SK-N-SH (cell line): ENCODE results near the gene APOBEC3H. TPM values are rescaled to one million over a fixed set of nuclear protein-coding genes. Genes with fewer than 3 reads are reported as not detected.

Source experiments
- CTCF ChIA-PET: fragments of 300-600, 350-600 bp; formaldehyde crosslinking; extraction: SDS; loops from one replicate; lab custom pipeline; 2021; lab: Yijun Ruan, JAX
- POLR2A ChIA-PET: fragments of 350-600 bp; sonication (Branson Sonifier 250); formaldehyde crosslinking; extraction: SDS; loops from one replicate; lab custom pipeline; 2020; ENCODE audit warnings: antibody characterized with exemption, inconsistent platforms; lab: Yijun Ruan, JAX
- DNase-seq: peaks from one replicate; pipeline ENCODE4 v3.0.0; 2012
- H2AFZ ChIP-seq: fragments of 200-600 bp; sonication (generic); 2 replicates; pipeline ENCODE4 v1.8.1; 2016; ENCODE audit warnings: antibody characterized with exemption, mild to moderate bottlenecking, low read depth
- H3F3A ChIP-seq: fragments of 200-600 bp; sonication (generic); replicated peaks from 2 replicates; pipeline ENCODE3; 2016; ENCODE audit warnings: antibody characterized with exemption, mild to moderate bottlenecking; ENCODE audit not compliant: insufficient read depth
- H3K27ac ChIP-seq, 2 experiments: fragments of 200-500 bp in 1 of 2; fragments of 200-600 bp in 1 of 2; sonication (Bioruptor generic) in 1 of 2; sonication (generic), shearing (Covaris generic) in 1 of 2; 2 replicates each; pipeline versions ENCODE4 v1.5.1 to v1.6.1; 2014 to 2016; ENCODE audit warnings: low read depth in 2 of 2, inconsistent platforms in 1 of 2, low read length in 1 of 2, mild to moderate bottlenecking in 1 of 2, mixed read lengths in 1 of 2
- H3K27me3 ChIP-seq: fragments of 200-600 bp; sonication (generic), shearing (Covaris generic); 2 replicates; pipeline ENCODE4 v1.6.1; 2016; ENCODE audit warnings: mixed run types; ENCODE audit not compliant: insufficient read depth
- H3K36me3 ChIP-seq, 2 experiments: fragments of 200-500 bp in 1 of 2; fragments of 200-600 bp in 1 of 2; sonication (Bioruptor generic) in 1 of 2; sonication (generic) in 1 of 2; replicated peaks in 1 of 2; 2 replicates each; pipeline versions ENCODE3 to v1.5.1; 2014 to 2016; ENCODE audit warnings: low read length in 1 of 2, mild to moderate bottlenecking in 1 of 2; ENCODE audit not compliant: insufficient read depth in 2 of 2, control insufficient read depth in 1 of 2
- H3K4me1 ChIP-seq, 2 experiments: fragments of 200-500 bp in 1 of 2; fragments of 200-600 bp in 1 of 2; sonication (Bioruptor generic) in 1 of 2; sonication (generic), shearing (Covaris generic) in 1 of 2; 2 replicates each; pipeline versions ENCODE4 v1.5.1 to v1.6.1; 2014 to 2016; ENCODE audit warnings: low read depth in 1 of 2, low read length in 1 of 2, mixed run types in 1 of 2; ENCODE audit not compliant: insufficient read depth in 2 of 2, control insufficient read depth in 1 of 2
- H3K4me2 ChIP-seq: fragments of 200-600 bp; sonication (generic), shearing (Covaris generic); 2 replicates; pipeline ENCODE4 v1.6.1; 2017; ENCODE audit warnings: mixed run types
- H3K4me3 ChIP-seq, 2 experiments: fragments of 200-500 bp in 1 of 2; fragments of 200-600 bp in 1 of 2; sonication (Bioruptor generic) in 1 of 2; sonication (generic), shearing (Covaris generic) in 1 of 2; 2 replicates each; pipeline versions ENCODE4 v1.5.1 to v1.8.1; 2014 to 2016; ENCODE audit warnings: low read depth in 2 of 2, inconsistent platforms in 1 of 2, low read length in 1 of 2, mild to moderate bottlenecking in 1 of 2, mixed read lengths in 1 of 2, moderate library complexity in 1 of 2
- H3K79me2 ChIP-seq: fragments of 200-600 bp; sonication (generic); 2 replicates; pipeline ENCODE4 v1.8.1; 2017; ENCODE audit warnings: mild to moderate bottlenecking; ENCODE audit not compliant: insufficient read depth
- H3K9ac ChIP-seq: fragments of 200-600 bp; sonication (generic); 2 replicates; pipeline ENCODE4 v1.6.1; 2017; ENCODE audit warnings: mixed run types
- H3K9me2 ChIP-seq: fragments of 200-600 bp; sonication (generic); 2 replicates; pipeline ENCODE4 v1.6.1; 2017; ENCODE audit warnings: mixed run types
- H3K9me3 ChIP-seq: fragments of 200-600 bp; sonication (generic); 2 replicates; pipeline ENCODE4 v1.6.1; 2017; ENCODE audit warnings: mixed run types, mild to moderate bottlenecking, moderate library complexity
- H4K20me1 ChIP-seq: fragments of 200-600 bp; sonication (generic); 2 replicates; pipeline ENCODE4 v1.6.1; 2017; ENCODE audit warnings: mild to moderate bottlenecking, mixed run types; ENCODE audit not compliant: insufficient read depth
- CHD2 ChIP-seq: fragments of 150-350 bp; IDR thresholded peaks from 2 replicates; pipeline ENCODE4 v1.6.1; 2018; ENCODE audit warnings: low read length; ENCODE audit not compliant: partially characterized antibody
- ELF1 ChIP-seq: IDR thresholded peaks from 2 replicates; pipeline ENCODE4 v1.4.0; 2012
- EP300 ChIP-seq, 2 experiments: IDR thresholded peaks; 2 replicates each; pipeline versions ENCODE4 v1.4.0 to v1.6.1; 2012; ENCODE audit warnings: borderline replicate concordance in 1 of 2, low read depth in 1 of 2, low read length in 1 of 2
- EZH2phosphoT487 ChIP-seq: fragments of 200-600 bp; sonication (generic); IDR thresholded peaks from 2 replicates; pipeline ENCODE4 v1.6.1; 2017; ENCODE audit warnings: low read depth, mixed run types, mild to moderate bottlenecking, antibody characterized with exemption, moderate library complexity, borderline replicate concordance
- FOXJ3 ChIP-seq: sonication (generic); formaldehyde crosslinking; IDR thresholded peaks from 2 replicates; pipeline ENCODE4 v1.5.1; 2020; ENCODE audit warnings: mild to moderate bottlenecking, missing genetic modification reagents
- FOXM1 ChIP-seq: IDR thresholded peaks from 2 replicates; pipeline ENCODE4 v1.4.0; 2012; ENCODE audit warnings: low read depth, mild to moderate bottlenecking
- GATA2 ChIP-seq: sonication (generic); formaldehyde crosslinking; IDR thresholded peaks from 2 replicates; pipeline ENCODE4 v1.5.0; 2020; ENCODE audit warnings: mild to moderate bottlenecking, missing genetic modification reagents
- MAX ChIP-seq: IDR thresholded peaks from 2 replicates; pipeline ENCODE4 v1.4.0; 2012; ENCODE audit warnings: low read depth
- MEF2A ChIP-seq: IDR thresholded peaks from 2 replicates; pipeline ENCODE4 v1.4.0; 2012; ENCODE audit warnings: low read depth, borderline replicate concordance
- MXI1 ChIP-seq: IDR thresholded peaks from 2 replicates; pipeline ENCODE4 v1.6.1; 2012; ENCODE audit warnings: mild to moderate bottlenecking, low read depth, low read length, improper control_type of control experiment
- NRF1 ChIP-seq: IDR thresholded peaks from 2 replicates; pipeline ENCODE4 v1.6.1; 2012; ENCODE audit warnings: low read depth, mild to moderate bottlenecking, low read length
- RAD21 ChIP-seq: IDR thresholded peaks from 2 replicates; pipeline ENCODE4 v1.6.1; 2012; ENCODE audit warnings: mild to moderate bottlenecking, low read length
- RCOR1 ChIP-seq: fragments of 150-350 bp; IDR thresholded peaks from 2 replicates; pipeline ENCODE4 v1.6.1; 2017; ENCODE audit warnings: antibody characterized with exemption, low read length
- RFX5 ChIP-seq: IDR thresholded peaks from 2 replicates; pipeline ENCODE4 v1.6.1; 2012; ENCODE audit warnings: mild to moderate bottlenecking, improper control_type of control experiment, low read length
- RXRA ChIP-seq: IDR thresholded peaks from 2 replicates; pipeline ENCODE4 v1.4.0; 2012; ENCODE audit warnings: low read depth, mild to moderate bottlenecking, borderline replicate concordance
- SIN3A ChIP-seq: IDR thresholded peaks from 2 replicates; pipeline ENCODE4 v1.6.1; 2012; ENCODE audit warnings: low read depth, mild to moderate bottlenecking, low read length, moderate library complexity, borderline replicate concordance
- TCF12 ChIP-seq: IDR thresholded peaks from 2 replicates; pipeline ENCODE4 v1.4.0; 2012
- YY1 ChIP-seq: IDR thresholded peaks from 2 replicates; pipeline ENCODE4 v1.4.0; 2012; ENCODE audit warnings: low read depth, mild to moderate bottlenecking
- WGBS: methylation state at CpG from one replicate; pipeline ENCODE4 v1.1.6; 2017; ENCODE audit warnings: low lambda C conversion rate; 5-methylcytosine and 5-hydroxymethylcytosine counted together
- polyA plus RNA-seq, 3 experiments: library from polyadenylated mRNA; depleted of rRNA; stranded (reverse); fragments of >200 nt; gene quantifications; 2 replicates each; pipeline ENCODE4 v1.2.3, GENCODE V29; 2012
- TF ChIP-seq, protein P1 (sequence below): IDR thresholded peaks from 2 replicates; pipeline ENCODE4 v1.6.1; 2012; ENCODE audit warnings: mild to moderate bottlenecking, low read depth, low read length, moderate library complexity
- TF ChIP-seq, protein P2 (sequence below): IDR thresholded peaks from 2 replicates; pipeline ENCODE4 v1.4.0; 2012; ENCODE audit warnings: low read depth, borderline replicate concordance
- TF ChIP-seq, protein P3 (sequence below): fragments of 150-350 bp; IDR thresholded peaks from 2 replicates; pipeline ENCODE4 v1.6.1; 2017; ENCODE audit warnings: antibody characterized with exemption, low read length, low read depth, borderline replicate concordance

Gene APOBEC3H
- polyA plus RNA-seq, 1 of the 3 experiments (the other 2 are of a cell fraction) = 0.18 TPM

GRCh38 chr22:39139933-39140332 is 42.9 kb downstream of the APOBEC3H start:
- POLR2A ChIA-PET = no interaction called here
- WGBS = 71% methylated on average over 2 of the region's 7 CpGs
- H3K4me2 ChIP-seq = no peak overlapping the region
- no peak overlapping the region for H3K4me3 ChIP-seq
- TF ChIP-seq CHD2 (no peak), GATA2 (no peak), NRF1 (no peak), FOXM1 (no peak), ELF1 (no peak), RCOR1 (no peak), RAD21 (no peak), EZH2phosphoT487 (no peak)
- TF ChIP-seq, protein P1, sequence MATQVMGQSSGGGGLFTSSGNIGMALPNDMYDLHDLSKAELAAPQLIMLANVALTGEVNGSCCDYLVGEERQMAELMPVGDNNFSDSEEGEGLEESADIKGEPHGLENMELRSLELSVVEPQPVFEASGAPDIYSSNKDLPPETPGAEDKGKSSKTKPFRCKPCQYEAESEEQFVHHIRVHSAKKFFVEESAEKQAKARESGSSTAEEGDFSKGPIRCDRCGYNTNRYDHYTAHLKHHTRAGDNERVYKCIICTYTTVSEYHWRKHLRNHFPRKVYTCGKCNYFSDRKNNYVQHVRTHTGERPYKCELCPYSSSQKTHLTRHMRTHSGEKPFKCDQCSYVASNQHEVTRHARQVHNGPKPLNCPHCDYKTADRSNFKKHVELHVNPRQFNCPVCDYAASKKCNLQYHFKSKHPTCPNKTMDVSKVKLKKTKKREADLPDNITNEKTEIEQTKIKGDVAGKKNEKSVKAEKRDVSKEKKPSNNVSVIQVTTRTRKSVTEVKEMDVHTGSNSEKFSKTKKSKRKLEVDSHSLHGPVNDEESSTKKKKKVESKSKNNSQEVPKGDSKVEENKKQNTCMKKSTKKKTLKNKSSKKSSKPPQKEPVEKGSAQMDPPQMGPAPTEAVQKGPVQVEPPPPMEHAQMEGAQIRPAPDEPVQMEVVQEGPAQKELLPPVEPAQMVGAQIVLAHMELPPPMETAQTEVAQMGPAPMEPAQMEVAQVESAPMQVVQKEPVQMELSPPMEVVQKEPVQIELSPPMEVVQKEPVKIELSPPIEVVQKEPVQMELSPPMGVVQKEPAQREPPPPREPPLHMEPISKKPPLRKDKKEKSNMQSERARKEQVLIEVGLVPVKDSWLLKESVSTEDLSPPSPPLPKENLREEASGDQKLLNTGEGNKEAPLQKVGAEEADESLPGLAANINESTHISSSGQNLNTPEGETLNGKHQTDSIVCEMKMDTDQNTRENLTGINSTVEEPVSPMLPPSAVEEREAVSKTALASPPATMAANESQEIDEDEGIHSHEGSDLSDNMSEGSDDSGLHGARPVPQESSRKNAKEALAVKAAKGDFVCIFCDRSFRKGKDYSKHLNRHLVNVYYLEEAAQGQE = no peak
- TF ChIP-seq, protein P2, sequence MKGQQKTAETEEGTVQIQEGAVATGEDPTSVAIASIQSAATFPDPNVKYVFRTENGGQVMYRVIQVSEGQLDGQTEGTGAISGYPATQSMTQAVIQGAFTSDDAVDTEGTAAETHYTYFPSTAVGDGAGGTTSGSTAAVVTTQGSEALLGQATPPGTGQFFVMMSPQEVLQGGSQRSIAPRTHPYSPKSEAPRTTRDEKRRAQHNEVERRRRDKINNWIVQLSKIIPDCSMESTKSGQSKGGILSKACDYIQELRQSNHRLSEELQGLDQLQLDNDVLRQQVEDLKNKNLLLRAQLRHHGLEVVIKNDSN = no peak
- TF ChIP-seq, protein P3, sequence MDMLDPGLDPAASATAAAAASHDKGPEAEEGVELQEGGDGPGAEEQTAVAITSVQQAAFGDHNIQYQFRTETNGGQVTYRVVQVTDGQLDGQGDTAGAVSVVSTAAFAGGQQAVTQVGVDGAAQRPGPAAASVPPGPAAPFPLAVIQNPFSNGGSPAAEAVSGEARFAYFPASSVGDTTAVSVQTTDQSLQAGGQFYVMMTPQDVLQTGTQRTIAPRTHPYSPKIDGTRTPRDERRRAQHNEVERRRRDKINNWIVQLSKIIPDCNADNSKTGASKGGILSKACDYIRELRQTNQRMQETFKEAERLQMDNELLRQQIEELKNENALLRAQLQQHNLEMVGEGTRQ = no peak
- no peak overlapping the region for H3K27ac ChIP-seq
- H4K20me1 ChIP-seq = no peaks in the 10 kb centered on the region
- CTCF ChIA-PET = no interaction called here
- H3K36me3 ChIP-seq = no peaks in the 10 kb centered on the region
- peaks cover 0 to 9% of the 10 kb centered on the region in 2 experiments; a peak in 1 of 4 replicates for H3K4me1 ChIP-seq
- H2AFZ ChIP-seq = no peak overlapping the region
- no peak for DNase-seq
- no peaks in the 10 kb centered on the region for H3K27me3 ChIP-seq
- H3K9me2 ChIP-seq = no peaks in the 10 kb centered on the region
- no peaks in the 10 kb centered on the region for H3K79me2 ChIP-seq
- no peaks in the 10 kb centered on the region for H3K9me3 ChIP-seq
- no peaks in the 10 kb centered on the region for H3F3A ChIP-seq
- no peak overlapping the region for H3K9ac ChIP-seq

- Histone ChIP-seq H2AFZ (no peak overlapping the region), H3K79me2 (no peaks in the 10 kb centered on the region), H3K27me3 (no peaks in the 10 kb centered on the region), H3K4me1 (peaks cover 0 to 7% of the 10 kb centered on the region in 2 experiments; a peak in 1 of 4 replicates), H4K20me1 (no peaks in the 10 kb centered on the region), H3K27ac (no peak overlapping the region), H3K9ac (no peak overlapping the region), H3K36me3 (no peaks in the 10 kb centered on the region), H3K9me2 (no peaks in the 10 kb centered on the region), H3K4me2 (no peak overlapping the region), H3K9me3 (no peaks in the 10 kb centered on the region), H3K4me3 (no peak overlapping the region), H3F3A (peaks cover 4% of the 10 kb centered on the region)
- no peak for DNase-seq
- ChIA-PET CTCF (interaction anchor here (0.8 to 1.6 kb wide), 2 partner anchors 8 to 174 kb away, joined by 5 read pairs; no protein-coding TSS in a partner anchor), POLR2A (no interaction called here)
- 83% methylated on average over 7 of the region's 14 CpGs for whole genome bisulfite sequencing
- TF ChIP-seq FOXJ3 (no peak), SIN3A (no peak), MEF2A (no peak), YY1 (no peak), TCF12 (no peak), MAX (no peak), RFX5 (no peak), EP300 (IDR thresholded peaks at IDR 0.05; ENCODE audit: borderline replicate concordance in 1 of 2, low read depth in 1 of 2, low read length in 1 of 2) (no peak), MXI1 (no peak), RXRA (no peak)
- TF ChIP-seq, protein P2 = no peak
- TF ChIP-seq, protein P3 = no peak
Observed at GRCh38 chr22:39142088-39142680, 45.1 kb downstream of the APOBEC3H start.
